Esophagus muscularis mucosa (tissue), 4 donors: ENCODE data around the gene RAB20. TPM values are rescaled to one million over a fixed set of nuclear protein-coding genes. Genes with fewer than 3 reads are reported as not detected.

Source experiments
- DNase-seq: peaks from one replicate; pipeline ENCODE4 v3.0.0-alpha.2; 2017; ENCODE audit errors: extremely low spot score
- H3K27ac ChIP-seq, 4 donors: fragments of 200-600 bp; sonication (generic); replicated peaks in 1 of 4; 1 replicate in 3 of 4; 2 replicates in 1 of 4; pipeline ENCODE4 v1.5.1; 2016 to 2019; ENCODE audit warnings: mild to moderate bottlenecking in 1 of 4
- H3K27me3 ChIP-seq, 4 donors: fragments of 200-600 bp; sonication (generic); one replicate each; pipeline versions ENCODE4 v1.5.1 to v1.6.0; 2016 to 2019
- H3K36me3 ChIP-seq, 4 donors: fragments of 200-600 bp; sonication (generic); one replicate each; pipeline ENCODE4 v1.5.1; 2016 to 2019
- H3K4me1 ChIP-seq, 4 donors: fragments of 200-600 bp; sonication (generic); one replicate each; pipeline ENCODE4 v1.5.1; 2016 to 2019
- H3K4me3 ChIP-seq, 4 donors: fragments of 200-600 bp; sonication (generic); 1 replicate in 2 of 4; 2 replicates in 2 of 4; pipeline ENCODE4 v1.5.1; 2016 to 2019; ENCODE audit warnings: mild to moderate bottlenecking in 4 of 4, moderate library complexity in 1 of 4
- H3K9me3 ChIP-seq, 4 donors: fragments of 200-600 bp; sonication (generic); 1 replicate in 3 of 4; 2 replicates in 1 of 4; pipeline ENCODE4 v1.5.1; 2016 to 2019
- EP300 ChIP-seq: sonication (generic); formaldehyde crosslinking; IDR thresholded peaks from one replicate; pipeline ENCODE4 v1.6.1; 2017; ENCODE audit warnings: antibody characterized with exemption
- POLR2A ChIP-seq: fragments of 450-650 bp; IDR thresholded peaks from one replicate; pipeline ENCODE4 v1.6.1; 2017; ENCODE audit warnings: antibody characterized with exemption, moderate library complexity, mild to moderate bottlenecking, low read depth
- POLR2AphosphoS5 ChIP-seq, 2 donors: sonication (generic); formaldehyde crosslinking; IDR thresholded peaks; one replicate each; pipeline ENCODE4 v1.6.1; 2017; ENCODE audit warnings: antibody characterized with exemption in 2 of 2
- whole genome bisulfite sequencing: methylation state at CpG from one replicate; pipeline ENCODE4 v1.1.5; 2018; 5-methylcytosine and 5-hydroxymethylcytosine counted together
- intact Hi-C: fragments of 100-400 bp; cut with DNase I; formaldehyde crosslinking; loops from one replicate; pipeline ENCODE4 v1.15.1; 2023
- total RNA-seq, 4 donors: library from RNA; depleted of rRNA; stranded (reverse); fragments of >200 nt; gene quantifications; one replicate each; pipeline versions ENCODE4 v1.1.0 to v1.2.1, GENCODE V29; 2016
- TF ChIP-seq, protein P1 (sequence below), 3 experiments: fragments of 200-600 bp in 2 of 3; fragments of 450-650 bp in 1 of 3; sonication (generic) in 2 of 3; IDR thresholded peaks; one replicate each; pipeline ENCODE4 v1.5.1; 2017 to 2019; ENCODE audit warnings: antibody characterized with exemption in 3 of 3, mild to moderate bottlenecking in 2 of 3, moderate library complexity in 1 of 3

The RAB20 gene
- total RNA-seq, 4 donors from 2014 or later = 10.9 to 40.6 (median 15.4) TPM

DNA sequence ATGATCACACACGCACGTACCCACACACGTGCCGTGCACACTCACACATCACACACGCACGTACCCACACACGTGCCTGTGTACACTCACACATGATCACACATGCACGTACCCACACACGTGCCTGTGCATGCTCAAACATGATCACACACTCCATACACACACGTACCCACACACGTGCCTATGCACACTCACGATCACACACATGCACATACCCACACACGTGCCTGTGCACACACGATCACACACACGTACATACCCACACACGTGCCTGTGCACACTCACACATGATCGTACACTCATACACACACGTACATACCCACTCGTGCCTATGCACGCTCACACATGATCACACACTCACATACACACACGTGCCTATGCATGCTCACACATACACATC, 86.8 kb downstream of the RAB20 start:
- intact Hi-C loops = no loop called here
- no peaks in the 10 kb centered on the region for H3K9me3 ChIP-seq
- H3K27me3 ChIP-seq = no peaks in the 10 kb centered on the region
- H3K4me3 ChIP-seq = no peak overlapping the region
- peaks cover 19 to 51% (median 44%) of the 10 kb centered on the region in 4 donors for H3K4me1 ChIP-seq
- TF ChIP-seq POLR2A = no peak
- TF ChIP-seq EP300 = no peak
- TF ChIP-seq POLR2AphosphoS5 (IDR thresholded peaks at IDR 0.05) = no peak
- TF ChIP-seq, protein P1, sequence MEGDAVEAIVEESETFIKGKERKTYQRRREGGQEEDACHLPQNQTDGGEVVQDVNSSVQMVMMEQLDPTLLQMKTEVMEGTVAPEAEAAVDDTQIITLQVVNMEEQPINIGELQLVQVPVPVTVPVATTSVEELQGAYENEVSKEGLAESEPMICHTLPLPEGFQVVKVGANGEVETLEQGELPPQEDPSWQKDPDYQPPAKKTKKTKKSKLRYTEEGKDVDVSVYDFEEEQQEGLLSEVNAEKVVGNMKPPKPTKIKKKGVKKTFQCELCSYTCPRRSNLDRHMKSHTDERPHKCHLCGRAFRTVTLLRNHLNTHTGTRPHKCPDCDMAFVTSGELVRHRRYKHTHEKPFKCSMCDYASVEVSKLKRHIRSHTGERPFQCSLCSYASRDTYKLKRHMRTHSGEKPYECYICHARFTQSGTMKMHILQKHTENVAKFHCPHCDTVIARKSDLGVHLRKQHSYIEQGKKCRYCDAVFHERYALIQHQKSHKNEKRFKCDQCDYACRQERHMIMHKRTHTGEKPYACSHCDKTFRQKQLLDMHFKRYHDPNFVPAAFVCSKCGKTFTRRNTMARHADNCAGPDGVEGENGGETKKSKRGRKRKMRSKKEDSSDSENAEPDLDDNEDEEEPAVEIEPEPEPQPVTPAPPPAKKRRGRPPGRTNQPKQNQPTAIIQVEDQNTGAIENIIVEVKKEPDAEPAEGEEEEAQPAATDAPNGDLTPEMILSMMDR (IDR thresholded peaks at IDR 0.05) = no peak
- H3K27ac ChIP-seq = no peak overlapping the region
- peaks cover 30 to 97% (median 91%) of the 10 kb centered on the region in 4 donors for H3K36me3 ChIP-seq
- DNase-seq = no peak
- 88% methylated on average over 21 of the region's 21 CpGs for WGBS

Other genes with a start within 250 kb of the RAB20 start
- 10 to 100 TPM; 29.9 to 34.5 (median 34.0) TPM for gene NAXD, start 53.8 kb upstream of the RAB20 start, total RNA-seq
- gene CARS2, start 144.4 kb upstream of the RAB20 start, total RNA-seq = 10 to 100 TPM; 32.9 to 56.9 (median 40.2) TPM
- gene ING1, start 152.0 kb upstream of the RAB20 start, total RNA-seq = 10 to 100 TPM; 17.2 to 25.5 (median 23.2) TPM